Suprapubic skin (tissue), 4 donors: ENCODE measurements around the gene DAND5. TPM values are rescaled to one million over a fixed set of nuclear protein-coding genes. Genes with fewer than 3 reads are reported as not detected.
"Not testable (repeated sequence)": the region's sequence is repeated elsewhere in the genome, so short reads cannot be mapped to it uniquely, and the experiment has no call there.

Experiments used
- DNase-seq, 2 donors: peaks; one replicate each; pipeline ENCODE4 v3.0.0-alpha.2; 2019; ENCODE audit warnings: low spot score in 2 of 2
- H3K27ac ChIP-seq: fragments of 200-600 bp; sonication (generic); one replicate; pipeline ENCODE4 v1.5.1; 2019
- H3K27me3 ChIP-seq: fragments of 200-600 bp; sonication (generic); one replicate; pipeline ENCODE4 v1.5.1; 2019
- H3K36me3 ChIP-seq: fragments of 200-600 bp; sonication (generic); one replicate; pipeline ENCODE4 v1.5.1; 2019
- H3K4me1 ChIP-seq: fragments of 200-600 bp; sonication (generic); one replicate; pipeline ENCODE4 v1.5.1; 2019
- H3K4me3 ChIP-seq: fragments of 200-600 bp; sonication (generic); one replicate; pipeline ENCODE4 v1.5.1; 2019; ENCODE audit warnings: mild to moderate bottlenecking
- H3K9me3 ChIP-seq: fragments of 200-600 bp; sonication (generic); one replicate; pipeline ENCODE4 v1.5.1; 2019
- EP300 ChIP-seq: sonication (generic); formaldehyde crosslinking; IDR thresholded peaks from one replicate; pipeline ENCODE4 v1.6.1; 2017; ENCODE audit warnings: antibody characterized with exemption
- POLR2A ChIP-seq, 2 donors: fragments of 450-650 bp; IDR thresholded peaks; one replicate each; pipeline ENCODE4 v1.6.1; 2017; ENCODE audit warnings: antibody characterized with exemption in 2 of 2, mild to moderate bottlenecking in 2 of 2, moderate library complexity in 2 of 2
- POLR2AphosphoS5 ChIP-seq, 3 donors: sonication (generic); formaldehyde crosslinking; IDR thresholded peaks; one replicate each; pipeline ENCODE4 v1.6.1; 2017; ENCODE audit warnings: antibody characterized with exemption in 3 of 3
- WGBS: methylation state at CpG from one replicate; pipeline ENCODE4 v1.1.5; 2018; 5-methylcytosine and 5-hydroxymethylcytosine counted together
- total RNA-seq, 4 donors: library from RNA; depleted of rRNA; stranded (reverse); fragments of >200 nt; gene quantifications; one replicate each; pipeline ENCODE4 v1.1.0, GENCODE V29; 2016
- TF ChIP-seq, protein P1 (sequence below), 2 donors: fragments of 200-600 bp in 1 of 2; fragments of 450-650 bp in 1 of 2; sonication (generic) in 1 of 2; IDR thresholded peaks; one replicate each; pipeline ENCODE4 v1.5.1; 2016 to 2019; ENCODE audit warnings: antibody characterized with exemption in 2 of 2, mild to moderate bottlenecking in 1 of 2, moderate library complexity in 1 of 2

Gene DAND5
- total RNA-seq, 4 donors from 2014 or later = not detected

DNA sequence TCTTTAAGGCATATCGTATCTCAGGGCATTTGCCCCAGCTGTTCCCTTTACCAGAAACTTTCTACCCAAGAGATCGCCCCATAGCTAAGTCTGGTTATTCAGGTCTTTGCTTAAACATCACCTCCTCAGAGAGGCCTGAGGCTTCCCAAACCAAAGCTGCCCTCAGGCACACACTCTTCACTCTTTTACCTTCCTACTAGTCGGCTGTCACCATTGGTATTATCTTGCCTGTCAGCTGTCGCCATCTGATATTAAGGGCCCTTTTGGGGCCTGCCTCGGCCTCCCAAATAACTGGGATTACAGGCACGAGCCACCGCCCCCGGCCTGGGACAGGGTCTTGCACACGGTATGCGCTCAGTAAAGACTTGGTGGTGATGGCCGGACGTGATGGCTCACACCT lies 13.4 kb upstream of the DAND5 start:
- Histone ChIP-seq H3K9me3 (no peaks in the 10 kb centered on the region), H3K27ac (peak overlapping the region; percentile 95), H3K27me3 (no peaks in the 10 kb centered on the region), H3K4me3 (peak overlapping the region; percentile 83), H3K36me3 (peaks cover 38% of the 10 kb centered on the region), H3K4me1 (peaks cover 44% of the 10 kb centered on the region)
- DNase-seq = no peak
- 60% methylated on average over 12 of the region's 12 CpGs for WGBS
- TF ChIP-seq EP300 = no peak
- no peak for TF ChIP-seq POLR2AphosphoS5 (IDR thresholded peaks at IDR 0.05)
- no peak for TF ChIP-seq POLR2A (IDR thresholded peaks at IDR 0.05)
- TF ChIP-seq, protein P1, sequence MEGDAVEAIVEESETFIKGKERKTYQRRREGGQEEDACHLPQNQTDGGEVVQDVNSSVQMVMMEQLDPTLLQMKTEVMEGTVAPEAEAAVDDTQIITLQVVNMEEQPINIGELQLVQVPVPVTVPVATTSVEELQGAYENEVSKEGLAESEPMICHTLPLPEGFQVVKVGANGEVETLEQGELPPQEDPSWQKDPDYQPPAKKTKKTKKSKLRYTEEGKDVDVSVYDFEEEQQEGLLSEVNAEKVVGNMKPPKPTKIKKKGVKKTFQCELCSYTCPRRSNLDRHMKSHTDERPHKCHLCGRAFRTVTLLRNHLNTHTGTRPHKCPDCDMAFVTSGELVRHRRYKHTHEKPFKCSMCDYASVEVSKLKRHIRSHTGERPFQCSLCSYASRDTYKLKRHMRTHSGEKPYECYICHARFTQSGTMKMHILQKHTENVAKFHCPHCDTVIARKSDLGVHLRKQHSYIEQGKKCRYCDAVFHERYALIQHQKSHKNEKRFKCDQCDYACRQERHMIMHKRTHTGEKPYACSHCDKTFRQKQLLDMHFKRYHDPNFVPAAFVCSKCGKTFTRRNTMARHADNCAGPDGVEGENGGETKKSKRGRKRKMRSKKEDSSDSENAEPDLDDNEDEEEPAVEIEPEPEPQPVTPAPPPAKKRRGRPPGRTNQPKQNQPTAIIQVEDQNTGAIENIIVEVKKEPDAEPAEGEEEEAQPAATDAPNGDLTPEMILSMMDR (IDR thresholded peaks at IDR 0.05) = no peak

DNA sequence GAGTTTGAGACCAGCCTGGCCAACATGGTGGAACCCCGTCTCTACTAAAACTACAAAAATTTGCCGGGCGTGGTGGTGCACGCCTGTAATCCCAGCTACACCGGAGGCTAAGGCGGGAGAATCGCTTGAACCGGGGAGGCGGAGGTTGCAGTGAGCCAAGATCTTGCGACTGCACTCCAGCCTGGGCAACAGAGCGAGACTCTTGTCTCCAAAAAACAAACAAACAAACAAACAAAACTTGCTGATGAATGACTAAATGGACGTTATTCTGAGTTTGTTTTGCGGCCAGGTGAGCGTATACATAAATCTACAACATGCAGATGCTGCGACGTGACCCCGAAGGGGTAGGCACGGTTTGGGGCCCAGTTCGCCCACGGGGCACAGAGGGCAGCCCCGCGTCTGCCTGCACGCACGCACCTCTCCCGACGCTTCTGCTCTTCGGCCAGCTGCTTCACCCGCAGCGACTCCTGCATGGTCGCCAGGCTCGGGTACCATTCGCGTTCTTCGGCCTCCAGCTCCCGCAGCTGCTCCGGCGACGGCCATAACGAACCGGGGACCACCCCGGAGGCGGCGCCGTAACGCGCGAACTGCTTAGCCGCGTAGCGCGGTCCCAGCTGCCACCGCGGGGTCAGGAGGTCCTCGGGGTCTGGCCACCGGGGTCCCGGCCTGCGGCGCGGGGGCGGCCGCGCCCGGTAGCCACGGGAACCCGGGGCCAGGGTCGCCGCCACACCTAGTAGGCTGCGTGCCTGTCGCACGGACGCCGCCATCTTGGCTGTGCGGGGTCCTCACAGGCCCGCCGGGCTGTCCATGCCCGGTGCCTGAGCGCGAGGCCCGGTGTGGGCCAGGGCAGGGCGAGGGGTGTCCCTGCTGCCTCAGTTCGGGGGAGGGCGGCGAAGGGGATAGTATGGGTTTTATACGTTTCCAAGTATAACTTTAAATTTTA lies 12.7 kb upstream of the DAND5 start, which contains the start of gene GADD45GIP1:
GADD45GIP1 (minus strand) TSS at position 778 of the 943 bp plus-strand sequence; CDS start at position 767, 11 bp downstream.
- TF ChIP-seq, protein P1 (IDR thresholded peaks at IDR 0.05) = no peak
- TF ChIP-seq POLR2A (IDR thresholded peaks at IDR 0.05) = peak; percentile 34 to 61
- Histone ChIP-seq H3K9me3 (no peaks in the 10 kb centered on the region), H3K27me3 (no peaks in the 10 kb centered on the region), H3K4me3 (peak within 1 kb of the TSS; percentile 83), H3K4me1 (peaks cover 44% of the 10 kb centered on the region), H3K36me3 (peaks cover 31% of the 10 kb centered on the region), H3K27ac (peak within 1 kb of the TSS; percentile 95)
- peak; percentile 87 to 89 for DNase-seq
- 0% methylated on average over 22 of the region's 84 CpGs for WGBS

DNA sequence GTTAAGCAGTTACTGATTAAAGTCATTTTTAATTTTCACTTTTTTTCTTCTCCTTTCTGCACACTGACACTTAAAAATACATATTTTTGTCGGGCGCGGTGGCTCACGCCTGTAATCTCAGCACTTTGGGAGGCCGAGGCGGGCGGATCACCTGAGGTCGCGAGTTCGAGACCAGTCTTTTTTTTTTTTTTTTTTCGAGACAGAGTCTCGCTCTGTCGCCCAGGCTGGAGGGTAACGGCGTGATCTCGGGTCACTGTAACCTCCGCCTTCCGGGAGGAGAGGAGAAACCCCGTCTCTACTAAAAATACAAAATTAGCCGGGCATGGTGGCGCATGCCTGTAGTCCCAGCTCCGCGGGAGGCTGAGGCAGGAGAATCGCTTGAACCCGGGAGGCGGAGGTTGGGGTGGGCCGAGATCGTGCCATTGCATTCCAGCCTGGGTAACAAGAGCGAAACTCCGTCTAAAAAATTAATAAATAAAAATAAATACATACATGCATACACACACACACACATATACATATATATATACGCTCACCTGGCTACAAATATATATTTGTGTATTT lies 11.9 kb upstream of the DAND5 start:
- Histone ChIP-seq H3K27ac (peak overlapping the region; percentile 95), H3K4me1 (peaks cover 42% of the 10 kb centered on the region), H3K36me3 (peaks cover 23% of the 10 kb centered on the region), H3K4me3 (peak overlapping the region; percentile 83)
- not testable (repeated sequence) for H3K9me3 ChIP-seq, DNase-seq, H3K27me3 ChIP-seq
- WGBS = 26% methylated on average over 31 of the region's 31 CpGs

DNA sequence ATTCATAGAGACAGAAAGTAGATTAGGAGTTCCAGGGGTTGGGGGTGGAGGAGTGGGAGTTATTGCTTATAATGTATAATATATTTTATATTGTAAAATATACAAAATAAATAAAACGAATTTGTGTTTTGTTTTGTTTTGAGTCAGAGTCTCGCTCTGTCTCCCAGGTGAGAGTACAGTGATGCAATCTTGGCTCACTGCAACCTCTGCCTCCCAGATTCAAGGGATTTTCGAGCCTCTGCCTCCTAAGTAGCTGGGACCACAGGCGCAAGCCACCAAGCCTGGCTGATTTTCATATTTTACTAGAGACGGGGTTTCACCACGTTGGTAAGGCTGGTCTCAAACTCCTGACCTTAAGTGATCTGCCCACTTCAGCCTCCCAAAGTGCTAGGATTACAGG lies 9.9 kb upstream of the DAND5 start:
- no peak for DNase-seq
- no peak overlapping the region for H3K27ac ChIP-seq
- 71% methylated on average over 6 of the region's 6 CpGs for WGBS
- no peaks in the 10 kb centered on the region for H3K9me3 ChIP-seq
- peaks cover 3% of the 10 kb centered on the region for H3K36me3 ChIP-seq
- peaks cover 25% of the 10 kb centered on the region for H3K4me1 ChIP-seq
- H3K27me3 ChIP-seq = no peaks in the 10 kb centered on the region
- no peak for TF ChIP-seq POLR2A (IDR thresholded peaks at IDR 0.05)
- TF ChIP-seq POLR2AphosphoS5 (IDR thresholded peaks at IDR 0.05) = no peak
- TF ChIP-seq, protein P1 (IDR thresholded peaks at IDR 0.05) = no peak
- no peak overlapping the region for H3K4me3 ChIP-seq

DNA sequence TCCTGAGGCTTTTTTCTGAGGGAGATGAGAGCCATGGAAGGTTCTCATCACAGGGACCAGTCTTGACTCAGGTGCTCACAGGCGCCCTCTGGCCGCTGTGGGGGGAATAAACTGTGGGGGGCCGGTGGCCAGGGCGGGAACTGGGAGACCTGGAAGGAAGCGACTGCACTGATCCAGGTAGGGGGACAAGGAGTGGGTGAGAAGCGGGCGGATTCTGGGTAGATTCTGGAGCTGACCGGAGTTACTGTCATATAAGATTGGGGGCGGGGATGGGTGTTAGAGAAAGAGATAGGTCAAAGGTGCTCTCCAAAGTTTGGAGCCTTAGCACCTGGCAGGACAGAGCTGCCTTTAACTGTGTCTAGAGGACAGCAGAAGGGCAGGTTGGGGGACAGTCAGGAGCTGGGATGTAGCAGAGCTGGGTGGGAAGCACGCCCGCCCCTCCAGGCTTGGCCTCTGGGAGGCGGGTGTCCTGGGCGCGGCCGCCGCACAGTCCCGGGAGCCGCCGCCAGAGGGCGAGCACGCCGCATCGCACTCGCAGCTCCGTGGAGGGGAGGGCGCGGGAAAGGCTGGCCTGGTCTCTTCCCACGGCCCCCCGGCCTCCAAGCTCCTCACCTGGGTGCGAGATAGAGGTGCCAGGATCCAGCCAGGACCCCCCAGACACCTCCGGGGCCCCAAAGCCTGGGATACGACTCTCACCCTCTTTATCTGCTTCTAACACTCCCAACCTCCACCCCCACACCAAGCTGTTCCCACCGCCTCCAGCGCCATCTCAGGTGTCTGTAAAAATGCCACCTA lies 4.2 kb upstream of the DAND5 start:
- Histone ChIP-seq H3K36me3 (no peaks in the 10 kb centered on the region), H3K9me3 (no peaks in the 10 kb centered on the region), H3K4me1 (peaks cover 9% of the 10 kb centered on the region), H3K4me3 (peak overlapping the region; percentile 54), H3K27ac (no peak overlapping the region), H3K27me3 (no peaks in the 10 kb centered on the region)
- WGBS = 2% methylated on average over 22 of the region's 34 CpGs
- TF ChIP-seq, protein P1 (IDR thresholded peaks at IDR 0.05) = peak; percentile 71 to 96
- no peak for TF ChIP-seq EP300
- TF ChIP-seq POLR2A (IDR thresholded peaks at IDR 0.05) = no peak
- TF ChIP-seq POLR2AphosphoS5 (IDR thresholded peaks at IDR 0.05) = no peak
- DNase-seq = peak in 1 of 2 donors; percentile 88
